ENCODE results near the gene STN1.

STN1 gene

GRCh38 chr10:103918053-103918846, at the start of gene STN1:
Gene STN1, minus strand, starts transcription at chr10:103918184. Its CDS starts 590 bp downstream, at chr10:103917594.
- in situ Hi-C loops (cut with MboI; ENCODE audit: low sequenced_read_pairs): no loop called here

GRCh38 chr10:103967448-103968071, 49.6 kb upstream of the STN1 start:
- in situ Hi-C loops (cut with MboI; ENCODE audit: low sequenced_read_pairs): no loop called here

GRCh38 chr10:103966671-103967447, 48.9 kb upstream of the STN1 start, which contains the start of gene SLK:
Gene SLK, plus strand, starts transcription at chr10:103967140. Its CDS starts 606 bp downstream, at chr10:103967746.
- in situ Hi-C loops (cut with MboI; ENCODE audit: low sequenced_read_pairs): no loop called here

- in situ Hi-C loops (cut with MboI; ENCODE audit: low sequenced_read_pairs): no loop called here
Measured at GRCh38 chr10:103960103-103960502, 42.1 kb upstream of the STN1 start.

GRCh38 chr10:103958996-103959395, 41.0 kb upstream of the STN1 start:
- in situ Hi-C loops (cut with MboI; ENCODE audit: low sequenced_read_pairs): no loop called here

- in situ Hi-C loops (cut with MboI; ENCODE audit: low sequenced_read_pairs): no loop called here
Measured at GRCh38 chr10:103954543-103954942, 36.6 kb upstream of the STN1 start.

- in situ Hi-C loops (cut with MboI; ENCODE audit: low sequenced_read_pairs): no loop called here
Measured at GRCh38 chr10:103951942-103952341, 34.0 kb upstream of the STN1 start.

GRCh38 chr10:103951183-103951582, 33.2 kb upstream of the STN1 start:
- in situ Hi-C loops (cut with MboI; ENCODE audit: low sequenced_read_pairs): no loop called here

GRCh38 chr10:103949728-103950127, 31.7 kb upstream of the STN1 start:
- in situ Hi-C loops (cut with MboI; ENCODE audit: low sequenced_read_pairs): no loop called here

GRCh38 chr10:103947799-103948516, 30.0 kb upstream of the STN1 start:
- in situ Hi-C loops (cut with MboI; ENCODE audit: low sequenced_read_pairs): no loop called here

GRCh38 chr10:103942866-103943265, 24.9 kb upstream of the STN1 start:
- in situ Hi-C loops (cut with MboI; ENCODE audit: low sequenced_read_pairs): no loop called here

- in situ Hi-C loops (cut with MboI; ENCODE audit: low sequenced_read_pairs): no loop called here
Measured at GRCh38 chr10:103941801-103942200, 23.8 kb upstream of the STN1 start.

GRCh38 chr10:103939522-103939921, 21.5 kb upstream of the STN1 start:
- in situ Hi-C loops (cut with MboI; ENCODE audit: low sequenced_read_pairs): no loop called here

- in situ Hi-C loops (cut with MboI; ENCODE audit: low sequenced_read_pairs): no loop called here
Measured at GRCh38 chr10:103936022-103936421, 18.0 kb upstream of the STN1 start.

- in situ Hi-C loops (cut with MboI; ENCODE audit: low sequenced_read_pairs): no loop called here
Measured at GRCh38 chr10:103934308-103934707, 16.3 kb upstream of the STN1 start.

GRCh38 chr10:103933557-103934121, 15.7 kb upstream of the STN1 start:
- in situ Hi-C loops (cut with MboI; ENCODE audit: low sequenced_read_pairs): no loop called here

- in situ Hi-C loops (cut with MboI; ENCODE audit: low sequenced_read_pairs): no loop called here
Measured at GRCh38 chr10:103932971-103933370, 15.0 kb upstream of the STN1 start.

- in situ Hi-C loops (cut with MboI; ENCODE audit: low sequenced_read_pairs): no loop called here
Measured at GRCh38 chr10:103932271-103932670, 14.3 kb upstream of the STN1 start.

- in situ Hi-C loops (cut with MboI; ENCODE audit: low sequenced_read_pairs): no loop called here
Measured at GRCh38 chr10:103931603-103932002, 13.6 kb upstream of the STN1 start.

- in situ Hi-C loops (cut with MboI; ENCODE audit: low sequenced_read_pairs): no loop called here
Measured at GRCh38 chr10:103930881-103931280, 12.9 kb upstream of the STN1 start.

- in situ Hi-C loops (cut with MboI; ENCODE audit: low sequenced_read_pairs): no loop called here
Measured at GRCh38 chr10:103930449-103930848, 12.5 kb upstream of the STN1 start.
